HG03045 (cell line): Measurements from ENCODE around the gene PCDHGC5.

ENCODE experiments used
- ATAC-seq: cut with Tn5 transposase; IDR thresholded peaks from one replicate; pipeline ENCODE4 v1.9.1; 2021; ENCODE audit warnings: mild to moderate bottlenecking, moderate library complexity; ENCODE audit not compliant: unreplicated experiment

The PCDHGC5 gene

GRCh38 chr5:141512390-141512910 lies 23.6 kb downstream of the PCDHGC5 start:
- ATAC-seq = no peak

- no peak for ATAC-seq
These were observed 24.2 kb downstream of the PCDHGC5 start for GRCh38 chr5:141512911-141513626.

DNA sequence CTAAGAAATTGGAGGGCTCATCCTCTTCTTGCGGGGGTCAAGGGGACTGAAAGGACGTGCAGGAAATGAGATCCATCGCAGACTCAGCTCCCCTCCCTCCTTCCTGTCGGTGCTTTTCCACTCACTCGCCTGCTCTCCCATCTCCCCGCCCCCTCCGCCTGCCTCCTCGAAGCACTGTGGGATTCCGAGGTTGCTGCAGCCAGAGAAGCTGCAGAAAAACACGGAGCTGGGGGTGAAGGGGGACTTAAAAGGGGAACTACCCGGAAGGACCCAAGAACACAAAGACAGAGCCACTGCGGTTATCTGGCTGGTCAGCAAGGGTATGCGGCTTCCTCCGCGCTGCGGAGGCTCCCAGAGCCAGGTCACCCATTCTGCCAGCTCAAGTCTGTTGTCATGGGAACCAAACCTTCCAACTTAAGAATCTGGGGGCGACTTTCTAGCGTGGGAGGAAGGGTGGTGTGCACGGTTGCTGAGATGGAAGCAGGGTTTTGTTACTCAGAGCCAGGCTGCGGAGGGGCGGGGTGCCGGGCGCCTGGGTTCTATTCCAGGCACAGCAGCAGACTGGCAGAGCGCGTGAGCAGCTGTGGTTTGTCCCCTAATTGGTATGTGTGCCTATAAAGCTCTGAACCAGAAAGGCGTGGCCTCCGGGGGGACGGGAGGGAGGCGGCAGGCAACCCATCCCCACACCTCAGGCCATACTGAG lies 24.9 kb downstream of the PCDHGC5 start:
- no peak for ATAC-seq

- no peak for ATAC-seq
These were observed 25.7 kb downstream of the PCDHGC5 start for GRCh38 chr5:141514330-141515133.

GRCh38 chr5:141515141-141515540 lies 26.3 kb downstream of the PCDHGC5 start:
- no peak for ATAC-seq

DNA sequence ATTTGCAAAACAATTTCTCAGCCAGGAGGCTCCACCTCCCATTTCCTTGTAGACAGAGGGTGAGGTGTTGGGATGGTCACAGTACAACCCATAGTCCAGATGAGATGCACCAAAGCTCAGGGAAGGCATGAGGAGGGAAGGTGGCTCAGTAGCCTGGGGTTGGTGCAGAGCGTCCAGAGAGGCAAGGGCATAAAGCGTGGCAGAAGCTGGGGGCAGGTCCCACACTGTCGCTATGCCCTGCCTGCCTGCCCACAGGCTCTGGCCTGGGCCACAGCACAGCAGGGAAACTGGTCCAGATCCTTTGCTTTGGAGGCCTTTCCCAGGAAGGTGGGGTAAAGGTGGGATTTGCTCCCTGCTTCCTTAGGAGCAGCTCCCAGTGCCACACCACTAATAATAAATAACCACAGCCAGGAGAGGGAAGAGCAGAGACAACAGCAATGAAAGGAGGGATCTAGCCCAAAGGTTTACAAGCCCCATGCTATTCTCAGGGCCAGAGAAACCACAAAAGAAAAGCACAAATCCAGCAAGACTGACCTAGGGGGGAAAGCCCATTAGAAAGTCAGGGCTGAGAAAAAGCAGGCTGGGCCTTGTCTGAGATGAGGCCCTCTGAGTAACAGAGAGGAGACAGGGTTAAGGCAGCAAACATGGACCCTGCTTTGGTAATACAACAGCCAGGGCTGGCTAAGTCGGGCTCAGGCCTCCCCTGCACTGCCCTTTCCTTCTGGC lies 27.2 kb downstream of the PCDHGC5 start:
- ATAC-seq = no peak

- ATAC-seq = no peak
These were observed 27.8 kb downstream of the PCDHGC5 start for GRCh38 chr5:141516672-141517025.

DNA sequence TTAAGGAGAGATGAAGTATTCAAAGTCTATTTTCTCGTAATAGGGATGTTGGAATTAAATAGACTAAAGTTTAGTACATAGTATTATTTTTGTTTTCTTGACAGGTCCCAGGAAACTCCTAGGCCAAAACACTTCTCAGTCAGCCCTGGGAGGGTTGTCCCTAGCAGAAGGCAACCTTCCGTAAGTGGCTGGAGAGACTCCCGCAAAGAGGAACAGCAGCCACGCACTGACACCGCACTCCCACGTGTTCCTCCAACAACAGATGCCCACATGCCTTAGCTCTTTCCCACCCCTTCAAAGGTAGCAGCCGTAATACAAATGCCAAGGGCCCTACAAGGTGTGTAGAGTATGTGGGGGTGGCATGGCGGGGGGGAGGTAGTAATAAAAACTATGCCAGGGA lies 28.4 kb downstream of the PCDHGC5 start:
- ATAC-seq = no peak

DNA sequence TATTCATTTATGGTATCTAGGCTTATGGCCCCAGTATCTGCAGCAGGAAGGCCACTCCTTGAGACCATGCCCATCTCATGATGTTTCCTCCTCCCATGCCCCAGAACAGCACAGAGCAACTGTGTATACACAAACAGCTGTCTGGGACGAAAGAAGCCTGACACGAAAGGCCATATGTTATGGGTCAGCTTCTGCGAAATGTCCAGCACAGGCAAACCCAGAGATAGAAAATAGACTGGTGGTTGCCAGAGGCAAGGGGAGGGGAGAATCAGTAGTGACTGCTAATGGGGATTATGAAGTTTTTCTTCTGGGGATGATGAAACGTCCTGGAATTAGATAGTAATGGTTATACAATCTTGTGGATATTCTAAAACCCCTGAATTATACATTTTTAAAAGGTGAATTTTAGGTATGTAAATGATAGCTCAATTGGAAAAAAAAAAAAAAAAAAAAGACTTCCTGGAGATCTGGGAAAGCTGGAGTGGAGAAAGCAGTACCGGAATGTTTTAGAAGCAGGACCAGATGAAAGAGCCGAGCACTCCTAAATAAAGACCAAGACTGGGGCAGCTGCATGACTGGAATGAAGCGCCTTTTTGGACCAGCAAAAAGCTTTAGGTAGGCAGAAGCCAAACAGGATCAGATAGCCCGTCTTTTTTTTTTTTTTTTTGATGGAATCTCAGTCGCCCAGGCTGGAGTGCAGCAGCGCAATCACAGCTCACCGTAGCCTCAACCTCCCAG lies 29.2 kb downstream of the PCDHGC5 start:
- no peak for ATAC-seq

- no peak for ATAC-seq
These were observed 29.7 kb downstream of the PCDHGC5 start for GRCh38 chr5:141518618-141519015.

- no peak for ATAC-seq
These were observed 31.0 kb downstream of the PCDHGC5 start for GRCh38 chr5:141519605-141520565.

- no peak for ATAC-seq
These were observed 32.4 kb downstream of the PCDHGC5 start for GRCh38 chr5:141521244-141521781.

GRCh38 chr5:141522301-141522700 lies 33.4 kb downstream of the PCDHGC5 start:
- no peak for ATAC-seq

GRCh38 chr5:141523991-141524390 lies 35.1 kb downstream of the PCDHGC5 start:
- no peak for ATAC-seq

DNA sequence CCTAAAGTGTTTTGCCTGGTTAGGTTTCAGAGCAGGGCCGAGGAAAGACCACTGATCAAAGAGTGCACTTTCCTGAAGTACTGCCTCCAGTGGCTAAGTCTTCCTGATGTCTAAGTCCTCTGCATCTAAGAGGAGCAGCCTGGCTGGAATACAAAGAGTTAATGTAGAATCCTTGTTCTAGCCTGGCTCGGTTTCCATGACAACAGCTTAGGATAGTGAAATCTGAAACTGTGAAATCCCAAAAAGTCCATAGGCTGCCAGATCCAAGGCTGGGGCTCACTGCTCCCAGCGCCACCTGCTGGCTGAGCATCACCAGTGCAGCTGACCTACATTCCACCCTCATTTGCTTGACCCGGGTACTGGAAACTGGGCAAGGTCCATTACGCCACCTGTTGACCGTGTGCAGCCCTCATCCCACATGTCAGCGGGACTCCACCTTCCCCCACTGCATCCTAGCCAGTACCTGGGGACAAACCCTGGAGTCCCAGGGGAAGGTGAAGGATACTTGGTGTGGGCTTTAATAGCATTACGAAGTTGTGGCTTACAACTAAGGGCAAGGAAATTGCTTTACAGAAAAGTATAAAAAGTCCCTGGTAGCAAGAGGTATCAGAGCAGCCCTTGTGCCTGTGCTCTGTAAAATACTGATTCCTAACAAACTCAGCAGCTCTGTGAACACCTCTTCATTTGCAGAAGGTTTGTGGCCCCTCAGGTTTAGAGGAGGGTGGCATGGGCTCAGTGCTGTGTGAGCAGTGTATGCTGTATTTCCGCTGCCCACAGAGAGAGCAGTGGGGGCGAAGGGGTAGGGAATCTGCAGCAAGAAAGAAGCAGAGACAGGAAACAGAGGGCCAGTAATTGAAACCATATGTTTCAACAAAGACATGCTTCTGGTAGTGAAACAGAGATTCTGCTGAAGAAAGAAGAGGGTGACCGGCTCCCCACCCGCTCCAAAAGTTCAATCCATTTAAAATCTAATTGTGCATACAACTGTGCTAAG lies 36.0 kb downstream of the PCDHGC5 start:
- peak; percentile 71 for ATAC-seq

DNA sequence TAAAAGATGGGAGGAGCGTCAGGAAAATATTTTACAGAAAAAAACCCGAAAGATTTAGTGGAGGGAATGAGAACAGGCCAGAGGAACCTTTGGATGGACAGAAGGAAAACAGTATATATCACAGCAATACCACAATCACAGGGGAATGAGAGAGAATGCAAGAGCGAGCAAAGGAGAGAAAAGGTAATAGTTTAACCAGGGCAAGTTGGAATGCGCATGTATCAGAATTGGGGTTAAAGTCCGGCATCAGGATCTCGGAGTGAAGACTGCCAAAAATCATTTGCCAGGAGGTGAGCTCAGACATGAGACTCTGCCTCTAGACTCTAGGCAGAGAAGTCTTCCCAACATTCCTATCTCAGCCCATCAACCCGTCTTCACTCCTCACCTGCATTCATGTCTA lies 36.8 kb downstream of the PCDHGC5 start:
- ATAC-seq = no peak

- no peak for ATAC-seq
These were observed 38.5 kb downstream of the PCDHGC5 start for GRCh38 chr5:141527426-141527825.
